H9 (cell line): ENCODE measurements around the gene DACH1. TPM values are rescaled to one million over a fixed set of nuclear protein-coding genes. Genes with fewer than 3 reads are reported as not detected.

Experiments used
- DNase-seq: peaks from one replicate; pipeline ENCODE4 v3.0.0-alpha.2; 2017
- H2AFZ ChIP-seq: one replicate; pipeline ENCODE4 v1.6.1; 2013; ENCODE audit warnings: mild to moderate bottlenecking, low read length, control low read depth, moderate library complexity
- H2AK5ac ChIP-seq: 2 replicates; pipeline ENCODE4 v1.6.1; 2013; ENCODE audit warnings: low read length, control low read depth, mixed read lengths; ENCODE audit not compliant: insufficient read length
- H2BK120ac ChIP-seq: one replicate; pipeline ENCODE4 v1.6.1; 2013; ENCODE audit warnings: low read depth, mild to moderate bottlenecking, low read length, control low read depth, inconsistent platforms; ENCODE audit not compliant: poor library complexity, severe bottlenecking
- H2BK12ac ChIP-seq: 2 replicates; pipeline ENCODE4 v1.6.1; 2013; ENCODE audit warnings: low read length, control low read depth, mixed read lengths, low read depth; ENCODE audit not compliant: insufficient read length
- H2BK15ac ChIP-seq: 2 replicates; pipeline ENCODE4 v1.6.1; 2013; ENCODE audit warnings: low read depth, low read length, control low read depth
- H2BK20ac ChIP-seq: one replicate; pipeline ENCODE4 v1.6.1; 2013; ENCODE audit warnings: low read depth, mild to moderate bottlenecking, low read length, control low read depth, inconsistent platforms; ENCODE audit not compliant: poor library complexity, severe bottlenecking
- H2BK5ac ChIP-seq: 2 replicates; pipeline ENCODE4 v1.6.1; 2013; ENCODE audit warnings: low read length, control low read depth, mixed read lengths; ENCODE audit not compliant: insufficient read length
- H3K14ac ChIP-seq: 2 replicates; pipeline ENCODE4 v1.6.1; 2013; ENCODE audit warnings: low read length, control low read depth; ENCODE audit not compliant: insufficient read depth
- H3K18ac ChIP-seq: 2 replicates; pipeline ENCODE4 v1.6.1; 2013; ENCODE audit warnings: low read depth, mild to moderate bottlenecking, mixed read lengths, low read length, control low read depth; ENCODE audit not compliant: insufficient read length
- H3K23ac ChIP-seq: 2 replicates; pipeline ENCODE4 v1.6.1; 2013; ENCODE audit warnings: low read length, control low read depth, mixed read lengths, low read depth; ENCODE audit not compliant: insufficient read length
- H3K23me2 ChIP-seq: 2 replicates; pipeline ENCODE4 v1.6.1; 2013; ENCODE audit warnings: low read depth, mild to moderate bottlenecking, mixed read lengths, low read length, control low read depth; ENCODE audit not compliant: insufficient read length, poor library complexity, severe bottlenecking
- H3K27ac ChIP-seq: 2 replicates; pipeline ENCODE4 v1.5.1; 2013; ENCODE audit warnings: low read length, control low read depth, mixed read lengths, low read depth; ENCODE audit not compliant: insufficient read length
- H3K27me3 ChIP-seq: 2 replicates; pipeline ENCODE4 v1.6.1; 2013; ENCODE audit warnings: low read length, control low read depth, inconsistent platforms; ENCODE audit not compliant: insufficient read depth
- H3K4ac ChIP-seq: 2 replicates; pipeline ENCODE4 v1.6.1; 2013; ENCODE audit warnings: low read depth, mild to moderate bottlenecking, control low read depth, inconsistent platforms, low read length, moderate library complexity
- H3K4me1 ChIP-seq: 2 replicates; pipeline ENCODE4 v1.6.1; 2013; ENCODE audit warnings: low read length, control low read depth, inconsistent platforms; ENCODE audit not compliant: insufficient read depth
- H3K4me2 ChIP-seq: 2 replicates; pipeline ENCODE4 v1.6.1; 2013; ENCODE audit warnings: low read length, control low read depth, mixed read lengths; ENCODE audit not compliant: insufficient read length, insufficient read depth
- H3K56ac ChIP-seq: 2 replicates; pipeline ENCODE4 v1.6.1; 2013; ENCODE audit warnings: low read depth, mild to moderate bottlenecking, mixed read lengths, low read length, control low read depth; ENCODE audit not compliant: insufficient read length
- H3K79me1 ChIP-seq: 2 replicates; pipeline ENCODE4 v1.6.1; 2013; ENCODE audit warnings: low read depth, mild to moderate bottlenecking, moderate library complexity, low read length, control low read depth, inconsistent platforms; ENCODE audit not compliant: insufficient read depth, poor library complexity, severe bottlenecking
- H3K79me2 ChIP-seq: 2 replicates; pipeline ENCODE4 v1.6.1; 2013; ENCODE audit warnings: low read length, control low read depth, inconsistent platforms; ENCODE audit not compliant: insufficient read depth
- H3K9ac ChIP-seq: 2 replicates; pipeline ENCODE4 v1.6.1; 2013; ENCODE audit warnings: low read length, control low read depth, mixed read lengths; ENCODE audit not compliant: insufficient read length; ENCODE audit errors: extremely low read depth
- H3K9me3 ChIP-seq: one replicate; pipeline ENCODE4 v1.6.1; 2013; ENCODE audit warnings: low read depth, low read length, inconsistent platforms; ENCODE audit not compliant: control insufficient read depth
- H3T11ph ChIP-seq: one replicate; pipeline ENCODE4 v1.6.1; 2013; ENCODE audit warnings: mild to moderate bottlenecking, low read length, control low read depth, inconsistent platforms
- H4K20me1 ChIP-seq: one replicate; pipeline ENCODE4 v1.6.1; 2013; ENCODE audit not compliant: control insufficient read depth, insufficient read length, insufficient read depth
- H4K5ac ChIP-seq: 2 replicates; pipeline ENCODE4 v1.6.1; 2013; ENCODE audit warnings: low read depth, mild to moderate bottlenecking, mixed read lengths, low read length, control low read depth; ENCODE audit not compliant: insufficient read length
- H4K8ac ChIP-seq: replicated peaks from 2 replicates; pipeline ENCODE4 v1.6.1; 2013; ENCODE audit warnings: low read length, control low read depth, mixed read lengths, low read depth; ENCODE audit not compliant: insufficient read length
- H4K91ac ChIP-seq: 2 replicates; pipeline ENCODE4 v1.6.1; 2013; ENCODE audit warnings: low read depth, mild to moderate bottlenecking, moderate library complexity, mixed read lengths, low read length, control low read depth; ENCODE audit not compliant: insufficient read length
- H3K27ac Mint-ChIP-seq, 3 experiments: 2 replicates in 2 of 3; 3 replicates in 1 of 3; pipeline ENCODE4 v1.8.0; 2020 to 2021; ENCODE audit warnings: mixed read lengths in 3 of 3, mild to moderate bottlenecking in 1 of 3, moderate library complexity in 1 of 3
- H3K27me3 Mint-ChIP-seq: 2 replicates; pipeline ENCODE4 v1.8.0; 2021; ENCODE audit warnings: low read depth, mild to moderate bottlenecking, moderate library complexity, mixed read lengths
- H3K36me3 Mint-ChIP-seq, 3 experiments: 2 replicates in 2 of 3; 3 replicates in 1 of 3; pipeline ENCODE4 v1.8.0; 2020 to 2021; ENCODE audit warnings: low read depth in 3 of 3, mixed read lengths in 3 of 3; ENCODE audit not compliant: insufficient read depth in 1 of 3
- H3K4me1 Mint-ChIP-seq, 2 experiments: 2 replicates each; pipeline ENCODE4 v1.8.0; 2020; ENCODE audit warnings: mixed read lengths in 2 of 2
- H3K4me3 Mint-ChIP-seq, 2 experiments: 2 replicates in 1 of 2; 3 replicates in 1 of 2; pipeline ENCODE4 v1.8.0; 2020 to 2021; ENCODE audit warnings: mild to moderate bottlenecking in 2 of 2, mixed read lengths in 2 of 2, moderate library complexity in 1 of 2
- H3K9me3 Mint-ChIP-seq, 2 experiments: 2 replicates in 1 of 2; 3 replicates in 1 of 2; pipeline ENCODE4 v1.8.0; 2020; ENCODE audit warnings: mild to moderate bottlenecking in 2 of 2, mixed read lengths in 2 of 2, moderate library complexity in 1 of 2
- CTCF ChIP-seq: fragments of 200-600 bp; sonication (generic); conservative IDR thresholded peaks from 3 replicates; pipeline ENCODE4 v1.8.0; 2021; ENCODE audit warnings: antibody characterized with exemption, mild to moderate bottlenecking
- WGBS: extraction: QIAGEN DNeasy Blood & Tissue Kit; methylation state at CpG from one replicate; pipeline ENCODE4 v1.1.7; 2013; ENCODE audit warnings: missing lambda C conversion rate, low lambda C conversion rate, mixed read lengths; ENCODE audit not compliant: insufficient read length; ENCODE audit errors: extremely low coverage; 5-methylcytosine and 5-hydroxymethylcytosine counted together
- total RNA-seq: library from RNA; stranded (reverse); gene quantifications from 2 replicates; pipeline ENCODE4 v1.2.1, GENCODE V29; 2021

Gene DACH1
- total RNA-seq, 1 experiment from 2014 or later, result not detected

GRCh38 chr13:71906448-71906847 is 39.4 kb upstream of the DACH1 start:
- Histone ChIP-seq H2BK12ac (no peak overlapping the region), H3K56ac (no peak overlapping the region), H4K5ac (no peak overlapping the region), H3K4ac (no peak overlapping the region), H3K4me2 (no peak overlapping the region), H3K9me3 (no peaks in the 10 kb centered on the region), H2BK15ac (no peak overlapping the region), H3K4me1 (no peaks in the 10 kb centered on the region), H3K9ac (no peak overlapping the region), H3K79me2 (no peaks in the 10 kb centered on the region), H3K23me2 (no peaks in the 10 kb centered on the region), H2BK5ac (no peak overlapping the region), H3K27ac (no peak overlapping the region), H4K91ac (no peak overlapping the region), H3K14ac (no peak overlapping the region), H3K27me3 (no peaks in the 10 kb centered on the region), H3K79me1 (no peaks in the 10 kb centered on the region), H2BK20ac (no peak overlapping the region), H3K18ac (no peak overlapping the region), H3K23ac (no peak overlapping the region), H4K8ac (no peak overlapping the region), H2AFZ (no peak overlapping the region), H3T11ph (no peak overlapping the region), H4K20me1 (no peaks in the 10 kb centered on the region), H2BK120ac (no peak overlapping the region), H2AK5ac (no peak overlapping the region)
- H3K36me3 Mint-ChIP-seq, result no peaks in the 10 kb centered on the region
- H3K9me3 Mint-ChIP-seq, result no peaks in the 10 kb centered on the region
- WGBS, result no CpG with 5 or more reads among the region's 1 CpG
- H3K4me1 Mint-ChIP-seq, result peaks cover 0 to 6% of the 10 kb centered on the region in 2 experiments; a peak in 2 of 4 replicates
- no peaks in the 10 kb centered on the region for H3K27me3 Mint-ChIP-seq
- no peak overlapping the region for H3K4me3 Mint-ChIP-seq
- no peak for DNase-seq
- TF ChIP-seq CTCF, result no peak
- H3K27ac Mint-ChIP-seq, result no peak overlapping the region
